SK-MEL-5 (cell line): Measurements from ENCODE around the gene FCRLA. TPM values are rescaled to one million over a fixed set of nuclear protein-coding genes. Genes with fewer than 3 reads are reported as not detected.

Experiments used
- DNase-seq: peaks from one replicate; pipeline ENCODE4 v3.0.0-alpha.2; 2016; ENCODE audit warnings: low read depth, low spot score
- in situ Hi-C: cut with HindIII; loops from 2 replicates; pipeline ENCODE4 v1.10.0; 2016; ENCODE audit warnings: low sequenced_read_pairs, high pct_unique_total_duplicates, low pct_unique_long_range_greater_than_20kb
- small RNA-seq, 2 experiments: library from RNA; depleted of rRNA; stranded (forward); fragments of <200 nt; gene quantifications; one replicate each; pipeline ENCODE3, GENCODE V24; 2014
- total RNA-seq: library from RNA; depleted of rRNA; stranded (reverse); fragments of >200 nt; shearing (Covaris generic); gene quantifications from 2 replicates; pipeline ENCODE4 v1.2.3, GENCODE V29; 2014; rRNA removed

The FCRLA gene
- total RNA-seq, 1 experiment from 2014 or later, result 397 TPM

DNA sequence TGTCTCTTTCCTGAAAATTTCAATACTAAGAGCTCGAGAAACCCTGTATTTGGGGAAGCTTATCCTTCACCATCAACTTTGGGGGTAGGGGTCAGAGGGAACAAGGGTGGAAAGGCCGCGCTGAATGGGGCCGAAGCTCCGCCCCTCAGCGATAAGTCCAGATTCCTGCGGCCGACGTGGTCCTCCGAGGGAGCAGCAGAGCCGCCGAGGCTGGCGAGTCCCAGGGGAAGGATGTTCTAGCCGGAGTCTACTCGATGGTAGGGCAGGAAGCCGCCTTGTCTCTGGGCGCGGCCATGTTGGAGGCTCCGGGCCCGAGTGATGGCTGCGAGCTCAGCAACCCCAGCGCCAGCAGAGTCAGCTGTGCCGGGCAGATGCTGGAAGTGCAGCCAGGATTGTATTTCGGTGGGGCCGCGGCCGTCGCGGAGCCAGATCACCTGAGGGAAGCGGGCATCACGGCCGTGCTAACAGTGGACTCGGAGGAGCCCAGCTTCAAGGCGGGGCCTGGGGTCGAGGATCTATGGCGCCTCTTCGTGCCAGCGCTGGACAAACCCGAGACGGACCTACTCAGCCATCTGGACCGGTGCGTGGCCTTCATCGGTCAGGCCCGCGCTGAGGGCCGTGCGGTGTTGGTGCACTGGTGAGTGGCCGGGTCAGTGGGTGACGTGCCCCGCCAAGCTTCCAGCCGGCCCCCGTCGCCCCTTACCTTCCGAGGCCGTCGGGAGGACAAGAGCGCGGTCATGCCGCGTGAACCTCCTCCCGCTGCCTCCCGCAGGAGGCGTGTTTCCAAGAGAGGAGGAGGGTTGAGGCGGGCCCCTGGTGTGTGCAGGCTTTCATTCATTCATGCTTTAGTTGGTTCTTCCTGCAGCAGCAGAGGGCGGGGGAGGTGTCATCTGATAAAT lies 42.7 kb downstream of the FCRLA start, which contains the start of gene DUSP12:
Gene DUSP12 (plus strand): TSS at position 278 of the 899 bp plus-strand sequence. CDS start 16 bp downstream, at position 294.
- in situ Hi-C loops, result no loop called here
- peak; percentile 97 for DNase-seq

DNA sequence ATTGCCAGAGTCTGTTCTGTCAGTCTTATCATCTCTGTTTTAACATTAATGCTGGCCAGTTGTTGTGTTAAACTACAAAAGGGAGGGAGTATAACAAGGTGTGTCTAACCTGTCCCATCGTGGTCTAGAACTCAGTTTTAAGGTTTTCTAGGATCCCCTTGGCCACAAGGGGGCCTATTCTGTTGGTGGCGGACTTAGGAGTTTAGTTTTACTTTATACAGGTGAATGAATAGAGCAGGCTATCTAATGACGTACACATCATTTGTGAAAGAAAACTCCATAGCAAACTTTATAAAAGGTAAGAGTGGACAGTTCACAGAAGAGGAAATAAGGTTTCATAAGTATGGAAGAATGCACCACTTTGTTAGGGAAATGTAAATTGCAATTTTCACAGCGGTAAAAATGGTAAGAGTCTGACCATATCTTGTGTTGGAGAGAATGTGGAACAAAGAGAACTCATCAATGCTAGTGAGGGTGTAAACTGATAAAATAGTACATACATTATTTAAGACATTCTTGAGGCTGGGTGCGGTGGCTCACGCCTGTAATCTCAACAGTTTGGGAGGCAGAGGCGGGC lies 56.6 kb downstream of the FCRLA start:
- DNase-seq, result peak; percentile 51

More for the DNA sequence above, 56.6 kb downstream of the FCRLA start:
- in situ Hi-C loops, result no loop called here

Small RNAs within 50 kb of the gene (small RNA-seq; reads per million reads assigned to genes)
- gene RF00019 (0 reads per million in 2 experiments), gene RN7SL466P (0 reads per million in 2 experiments)

Other genes with a start within 250 kb of the FCRLA start
- 57.4 and 59.7 TPM in 2 replicates for gene FCGR2A, start 201.8 kb upstream of the FCRLA start, total RNA-seq
- gene HSPA6, start 182.7 kb upstream of the FCRLA start, total RNA-seq, result 4.2 and 4.8 TPM in 2 replicates
- gene FCGR3A, start 157.4 kb upstream of the FCRLA start, total RNA-seq, result not detected in 2 replicates
- not detected in 2 replicates for gene FCGR3B, start 76.1 kb upstream of the FCRLA start, total RNA-seq
- 1.1 and 1.3 TPM in 2 replicates for gene FCGR2B, start 44.1 kb upstream of the FCRLA start, total RNA-seq
- 6.0 and 7.3 TPM in 2 replicates for gene FCRLB, start 14.3 kb downstream of the FCRLA start, total RNA-seq
- 38.7 and 40.7 TPM in 2 replicates for gene DUSP12, start 42.6 kb downstream of the FCRLA start, total RNA-seq
- 35.2 and 38.8 TPM in 2 replicates for gene ATF6, start 59.1 kb downstream of the FCRLA start, total RNA-seq